Measurements from ENCODE around the gene PNPLA6. TPM values are rescaled to one million over a fixed set of nuclear protein-coding genes. Genes with fewer than 3 reads are reported as not detected.

The PNPLA6 gene
- polyA plus RNA-seq, 1 of the 3 experiments (the other 2 are of a cell fraction), result 90.5 TPM

GRCh38 chr19:7578127-7578526 lies 42.6 kb downstream of the PNPLA6 start:
- ChIA-PET CTCF (interaction anchor here (1.3 to 5.8 kb wide), 2 partner anchors 10 to 221 kb away, joined by 4 to 43 read pairs; no protein-coding TSS in a partner anchor), POLR2A (no interaction called here)
- TF ChIP-seq ZBTB33 (IDR thresholded peaks at IDR 0.05; ENCODE audit: borderline replicate concordance, low read depth) (no peak), FOSL2 (IDR thresholded peaks at IDR 0.05; ENCODE audit: borderline replicate concordance, low read depth) (no peak), EZH2phosphoT487 (IDR thresholded peaks at IDR 0.05; ENCODE audit: borderline replicate concordance, low read depth) (no peak), JUND (IDR thresholded peaks at IDR 0.05) (no peak), FOXM1 (IDR thresholded peaks at IDR 0.05; ENCODE audit: low read depth) (no peak), CHD2 (IDR thresholded peaks at IDR 0.05; ENCODE audit: low read length, partially characterized antibody) (no peak), TAF1 (IDR thresholded peaks at IDR 0.05; ENCODE audit: borderline replicate concordance, low read depth, low read length) (no peak)
- Histone ChIP-seq H3K27me3 (ENCODE audit: insufficient read depth) (peaks cover 62% of the 10 kb centered on the region), H3K4me2 (no peak overlapping the region), H3K79me2 (ENCODE audit: insufficient read depth) (no peaks in the 10 kb centered on the region), H3F3A (replicated peaks; ENCODE audit: insufficient read depth) (no peaks in the 10 kb centered on the region), H3K4me3 (ENCODE audit: low read depth in 2 of 2, low read length in 1 of 2) (no peak overlapping the region), H3K9me3 (no peaks in the 10 kb centered on the region), H3K27ac (ENCODE audit: low read depth in 2 of 2, low read length in 1 of 2) (no peak overlapping the region), H3K9me2 (no peaks in the 10 kb centered on the region), H3K36me3 (replicated peaks in 1 of 2; ENCODE audit: control insufficient read depth in 1 of 2, insufficient read depth in 2 of 2, low read length in 1 of 2) (no peaks in the 10 kb centered on the region), H3K4me1 (ENCODE audit: control insufficient read depth in 1 of 2, insufficient read depth in 2 of 2, low read depth in 1 of 2, low read length in 1 of 2) (no peaks in the 10 kb centered on the region), H2AFZ (ENCODE audit: low read depth) (no peak overlapping the region), H4K20me1 (ENCODE audit: insufficient read depth) (no peaks in the 10 kb centered on the region), H3K9ac (no peak overlapping the region)
- no peak for DNase-seq
- WGBS (ENCODE audit: low lambda C conversion rate), result 7% methylated on average over 6 of the region's 6 CpGs

GRCh38 chr19:7579182-7579581 lies 43.7 kb downstream of the PNPLA6 start:
- no peak overlapping the region for H3K4me3 ChIP-seq (ENCODE audit: low read depth in 2 of 2, low read length in 1 of 2)
- no peaks in the 10 kb centered on the region for H3K4me1 ChIP-seq (ENCODE audit: control insufficient read depth in 1 of 2, insufficient read depth in 2 of 2, low read depth in 1 of 2, low read length in 1 of 2)
- H3K9ac ChIP-seq, result no peak overlapping the region
- DNase-seq, result no peak
- H3K36me3 ChIP-seq (replicated peaks in 1 of 2; ENCODE audit: control insufficient read depth in 1 of 2, insufficient read depth in 2 of 2, low read length in 1 of 2), result no peaks in the 10 kb centered on the region
- no peak overlapping the region for H3K27ac ChIP-seq (ENCODE audit: low read depth in 2 of 2, low read length in 1 of 2)
- ChIA-PET CTCF (interaction anchor here (1.4 to 5.8 kb wide), 2 partner anchors 11 to 101 kb away, joined by 6 to 43 read pairs; partner anchors contain the start of gene TRAPPC5), POLR2A (no interaction called here)
- peaks cover 69% of the 10 kb centered on the region for H3K27me3 ChIP-seq (ENCODE audit: insufficient read depth)
- no peaks in the 10 kb centered on the region for H3K9me2 ChIP-seq
- no peak overlapping the region for H3K4me2 ChIP-seq
- TF ChIP-seq CTCF (IDR thresholded peaks at IDR 0.05), result no peak
- TF ChIP-seq IRF3 (IDR thresholded peaks at IDR 0.05; ENCODE audit: low read depth, low read length), result no peak
- no peaks in the 10 kb centered on the region for H3F3A ChIP-seq (replicated peaks; ENCODE audit: insufficient read depth)
- no peaks in the 10 kb centered on the region for H3K9me3 ChIP-seq
- H3K79me2 ChIP-seq (ENCODE audit: insufficient read depth), result no peaks in the 10 kb centered on the region
- 17% methylated on average over 6 of the region's 6 CpGs for WGBS (ENCODE audit: low lambda C conversion rate)
- no peaks in the 10 kb centered on the region for H4K20me1 ChIP-seq (ENCODE audit: insufficient read depth)
- H2AFZ ChIP-seq (ENCODE audit: low read depth), result no peak overlapping the region
